Thyroid gland (tissue), 4 donors: Measurements from ENCODE around the gene ZKSCAN5. TPM values are rescaled to one million over a fixed set of nuclear protein-coding genes. Genes with fewer than 3 reads are reported as not detected.

ENCODE experiments used
- total RNA-seq, 4 donors: library from RNA; depleted of rRNA; stranded (reverse); fragments of >200 nt; gene quantifications; one replicate each; pipeline ENCODE4 v1.2.3, GENCODE V29; 2016

The ZKSCAN5 gene
- total RNA-seq, 4 donors from 2014 or later, result 8.7 to 14.1 (median 9.7) TPM

Other genes with a start within 250 kb of the ZKSCAN5 start
- not detected for gene MYH16, start 231.8 kb upstream of the ZKSCAN5 start, total RNA-seq
- gene ARPC1A, start 178.8 kb upstream of the ZKSCAN5 start, total RNA-seq, result 100 to 1,000 TPM; 120 to 183 (median 147) TPM
- 100 to 1,000 TPM; 214 to 273 (median 228) TPM for gene ARPC1B, start 129.9 kb upstream of the ZKSCAN5 start, total RNA-seq
- 100 to 1,000 TPM in 2 of 4 donors, 10 to 100 TPM in 2; 73.9 to 112 (median 93.2) TPM for gene PDAP1, start 96.1 kb upstream of the ZKSCAN5 start, total RNA-seq
- 10 to 100 TPM; 41.9 to 89.1 (median 65.4) TPM for gene BUD31, start 95.7 kb upstream of the ZKSCAN5 start, total RNA-seq
- 1 to 10 TPM; 5.4 to 9.6 (median 8.2) TPM for gene PTCD1, start 65.9 kb upstream of the ZKSCAN5 start, total RNA-seq
- 10 to 100 TPM; 30.6 to 33.1 (median 32.7) TPM for gene CPSF4, start 65.7 kb upstream of the ZKSCAN5 start, total RNA-seq
- 1,000 to 10,000 TPM in 1 of 4 donors, 100 to 1,000 TPM in 3; 160 to 1,370 (median 678) TPM for gene ATP5MF, start 38.5 kb upstream of the ZKSCAN5 start, total RNA-seq
- gene ZNF789, start 31.8 kb upstream of the ZKSCAN5 start, total RNA-seq, result 10 to 100 TPM in 3 of 4 donors, 1 to 10 TPM in 1; 9.8 to 14.5 (median 11.4) TPM
- gene ZNF394, start 4.4 kb upstream of the ZKSCAN5 start, total RNA-seq, result 10 to 100 TPM; 39.5 to 61.4 (median 46.1) TPM
- gene FAM200A, start 47.5 kb downstream of the ZKSCAN5 start, total RNA-seq, result 10 to 100 TPM in 1 of 4 donors, 1 to 10 TPM in 3; 4.4 to 10.6 (median 7.4) TPM
- gene ZNF655, start 54.0 kb downstream of the ZKSCAN5 start, total RNA-seq, result 100 to 1,000 TPM; 113 to 144 (median 118) TPM
- gene TMEM225B, start 93.6 kb downstream of the ZKSCAN5 start, total RNA-seq, result 1 to 10 TPM; 1.1 to 3.2 (median 2.3) TPM
- 10 to 100 TPM; 17.5 to 32.4 (median 23.8) TPM for gene ZSCAN25, start 112.3 kb downstream of the ZKSCAN5 start, total RNA-seq
- 1 to 10 TPM in 1 of 4 donors, under 1 TPM in 3; 0.24 to 1.2 (median 0.73) TPM for gene CYP3A5, start 175.3 kb downstream of the ZKSCAN5 start, total RNA-seq
- not detected for gene CYP3A7, start 230.5 kb downstream of the ZKSCAN5 start, total RNA-seq